ENCODE measurements around the gene IL18.
"Not testable (repeated sequence)": the region's sequence is repeated elsewhere in the genome, so short reads cannot be mapped to it uniquely, and the experiment has no call there.

IL18 gene

GRCh38 chr11:112173152-112173551 is 9.3 kb upstream of the IL18 start:
- TF ChIP-seq CTCF (IDR thresholded peaks at IDR 0.05; ENCODE audit: low read depth, low read length, missing control alignments): no peak
- no peak for DNase-seq (ENCODE audit: extremely low read depth, low read depth)
- no peak overlapping the region for H3K4me3 ChIP-seq (replicated peaks; ENCODE audit: low read depth, low read length)

GRCh38 chr11:112172362-112172994 is 8.6 kb upstream of the IL18 start:
- H3K4me3 ChIP-seq (replicated peaks; ENCODE audit: low read depth, low read length): no peak overlapping the region
- peak; percentile 16 for DNase-seq (ENCODE audit: extremely low read depth, low read depth)
- TF ChIP-seq CTCF (IDR thresholded peaks at IDR 0.05; ENCODE audit: low read depth, low read length, missing control alignments): no peak

- no peak for TF ChIP-seq CTCF (IDR thresholded peaks at IDR 0.05; ENCODE audit: low read depth, low read length, missing control alignments)
- no peak within 1 kb of the TSS for H3K4me3 ChIP-seq (replicated peaks; ENCODE audit: low read depth, low read length)
- DNase-seq (ENCODE audit: extremely low read depth, low read depth): no peak
Measured at GRCh38 chr11:112167145-112167544, 3.3 kb upstream of the IL18 start, which contains the start of gene TEX12. TSS of gene TEX12 (plus strand) at chr11:112167372. CDS start at chr11:112169269, 1,897 bp downstream.

- no peak overlapping the region for H3K4me3 ChIP-seq (replicated peaks; ENCODE audit: low read depth, low read length)
- TF ChIP-seq CTCF (IDR thresholded peaks at IDR 0.05; ENCODE audit: low read depth, low read length, missing control alignments): no peak
- DNase-seq (ENCODE audit: extremely low read depth, low read depth): no peak
Measured at GRCh38 chr11:112166562-112166961, 2.7 kb upstream of the IL18 start.

GRCh38 chr11:112165049-112165448 is 1.2 kb upstream of the IL18 start:
- no peak for DNase-seq (ENCODE audit: extremely low read depth, low read depth)
- TF ChIP-seq CTCF (IDR thresholded peaks at IDR 0.05; ENCODE audit: low read depth, low read length, missing control alignments): no peak
- H3K4me3 ChIP-seq (replicated peaks; ENCODE audit: low read depth, low read length): no peak overlapping the region

- H3K4me3 ChIP-seq (replicated peaks; ENCODE audit: low read depth, low read length): no peak overlapping the region
- TF ChIP-seq CTCF (IDR thresholded peaks at IDR 0.05; ENCODE audit: low read depth, low read length, missing control alignments): no peak
- DNase-seq (ENCODE audit: extremely low read depth, low read depth): no peak
Measured at GRCh38 chr11:112162761-112163546, 940 bp downstream of the IL18 start.

GRCh38 chr11:112162200-112162599 is 1.7 kb downstream of the IL18 start:
- H3K4me3 ChIP-seq (replicated peaks; ENCODE audit: low read depth, low read length); DNase-seq (ENCODE audit: extremely low read depth, low read depth): not testable (repeated sequence)
